HG03565 (cell line): ENCODE data around the gene BABAM1.
"Not testable (repeated sequence)": the region's sequence is repeated elsewhere in the genome, so short reads cannot be mapped to it uniquely, and the experiment has no call there.

Experiments used
- ATAC-seq: cut with Tn5 transposase; IDR thresholded peaks from one replicate; pipeline ENCODE4 v1.9.1; 2021; ENCODE audit warnings: mild to moderate bottlenecking, moderate library complexity; ENCODE audit not compliant: unreplicated experiment

The BABAM1 gene

GRCh38 chr19:17266589-17266974 is 661 bp upstream of the BABAM1 start:
- ATAC-seq: peak; percentile 21

DNA sequence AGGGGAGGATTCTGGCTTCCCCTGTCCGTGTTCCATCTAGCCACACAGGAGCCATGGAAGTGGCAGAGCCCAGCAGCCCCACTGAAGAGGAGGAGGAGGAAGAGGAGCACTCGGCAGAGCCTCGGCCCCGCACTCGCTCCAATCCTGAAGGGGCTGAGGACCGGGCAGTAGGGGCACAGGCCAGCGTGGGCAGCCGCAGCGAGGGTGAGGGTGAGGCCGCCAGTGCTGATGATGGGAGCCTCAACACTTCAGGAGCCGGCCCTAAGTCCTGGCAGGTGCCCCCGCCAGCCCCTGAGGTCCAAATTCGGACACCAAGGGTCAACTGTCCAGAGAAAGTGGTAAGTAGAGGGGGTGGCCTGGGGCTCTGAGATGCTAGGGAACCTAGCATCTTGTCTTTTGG is 1.5 kb downstream of the BABAM1 start:
- no peak for ATAC-seq

GRCh38 chr19:17274892-17275291 is 7.6 kb downstream of the BABAM1 start:
- not testable (repeated sequence) for ATAC-seq

- no peak for ATAC-seq
Measured at GRCh38 chr19:17275441-17276175, 8.4 kb downstream of the BABAM1 start.

DNA sequence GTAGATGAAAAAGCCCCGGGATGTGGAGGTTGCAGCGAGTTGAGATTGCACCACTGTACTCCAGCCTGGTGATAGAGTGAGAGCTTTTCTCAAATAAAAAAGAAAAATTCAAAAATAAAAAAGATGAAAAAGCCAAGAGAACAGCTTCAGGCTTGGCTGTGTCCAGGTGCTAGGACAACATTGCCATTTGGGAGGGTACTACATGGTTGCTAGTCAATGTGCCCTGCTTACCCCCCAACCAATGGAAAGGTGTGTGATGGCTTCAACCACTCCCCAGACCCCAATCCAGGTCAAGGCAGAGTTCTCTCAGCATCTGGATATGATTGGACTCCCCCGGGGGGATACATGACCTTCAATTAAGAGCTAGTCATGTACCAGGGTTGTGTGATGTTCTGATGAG is 12.2 kb downstream of the BABAM1 start:
- ATAC-seq: no peak

DNA sequence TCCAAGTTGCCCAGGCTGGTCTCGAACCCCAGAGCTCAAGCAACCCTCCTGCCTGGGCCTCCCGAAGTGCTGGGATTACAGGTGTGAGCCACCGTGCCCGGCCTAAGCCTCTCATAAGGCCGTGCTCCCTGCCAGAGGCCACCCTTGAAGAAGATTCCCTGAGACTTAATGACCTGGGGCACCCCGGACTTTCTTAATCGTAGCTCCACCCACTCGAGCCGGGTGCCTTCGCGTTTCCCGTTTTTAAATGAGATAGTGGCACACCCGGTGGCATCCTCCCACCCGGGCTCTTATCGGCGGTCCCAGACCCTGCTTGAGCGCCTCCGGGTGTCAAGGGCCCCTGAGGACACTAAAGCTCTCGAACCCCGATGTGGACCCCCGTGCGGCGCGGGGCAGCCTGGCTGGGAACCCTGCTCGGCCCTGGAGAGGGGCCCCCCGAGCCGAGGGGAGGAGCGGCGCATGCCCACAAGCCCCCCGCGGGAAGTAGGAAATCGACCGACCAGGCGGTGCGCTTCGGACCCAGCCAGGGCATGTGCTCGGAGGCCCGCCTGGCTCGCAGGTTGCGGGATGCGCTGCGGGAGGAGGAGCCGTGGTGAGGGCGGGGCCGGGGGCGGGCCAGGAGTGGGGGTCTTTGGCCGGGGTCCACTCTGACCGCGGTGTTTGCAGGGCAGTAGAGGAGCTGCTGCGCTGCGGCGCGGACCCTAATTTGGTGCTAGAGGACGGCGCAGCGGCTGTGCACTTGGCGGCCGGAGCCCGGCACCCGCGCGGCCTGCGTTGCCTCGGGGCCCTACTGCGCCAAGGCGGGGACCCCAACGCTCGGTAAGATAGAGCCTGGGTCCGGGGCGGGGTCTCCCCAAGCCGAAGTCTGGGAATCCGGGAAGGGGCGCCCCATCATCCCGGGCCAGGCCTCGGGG is 14.4 kb downstream of the BABAM1 start, which contains the start of gene ANKLE1:
Gene ANKLE1 (plus strand): TSS at position 511 of the 914 bp plus-strand sequence. CDS start 20 bp downstream, at position 531.
- no peak for ATAC-seq

- ATAC-seq: peak; percentile 71
Measured at GRCh38 chr19:17282488-17283125, 15.4 kb downstream of the BABAM1 start.

- ATAC-seq: no peak
Measured at GRCh38 chr19:17283504-17283996, 16.3 kb downstream of the BABAM1 start.

GRCh38 chr19:17285415-17286135 is 18.3 kb downstream of the BABAM1 start:
- ATAC-seq: no peak

DNA sequence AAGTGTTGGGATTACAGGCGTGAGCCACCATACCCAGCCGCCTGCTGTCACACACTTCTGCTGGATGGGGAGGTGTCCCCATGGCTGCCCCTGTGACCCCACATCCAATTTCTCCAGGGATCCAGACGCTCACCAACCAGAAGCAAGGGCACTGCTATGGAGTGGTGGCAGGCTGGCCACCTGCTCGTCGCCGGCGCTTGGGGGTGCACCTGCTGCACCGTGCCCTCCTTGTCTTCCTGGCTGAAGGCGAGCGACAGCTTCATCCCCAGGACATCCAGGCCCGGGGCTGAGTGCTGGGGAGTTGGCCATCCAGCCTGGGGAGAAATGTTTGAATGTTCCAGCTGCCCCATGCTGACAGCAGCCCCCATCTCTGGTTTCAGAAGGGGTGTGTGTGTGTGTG is 19.0 kb downstream of the BABAM1 start:
- no peak for ATAC-seq

DNA sequence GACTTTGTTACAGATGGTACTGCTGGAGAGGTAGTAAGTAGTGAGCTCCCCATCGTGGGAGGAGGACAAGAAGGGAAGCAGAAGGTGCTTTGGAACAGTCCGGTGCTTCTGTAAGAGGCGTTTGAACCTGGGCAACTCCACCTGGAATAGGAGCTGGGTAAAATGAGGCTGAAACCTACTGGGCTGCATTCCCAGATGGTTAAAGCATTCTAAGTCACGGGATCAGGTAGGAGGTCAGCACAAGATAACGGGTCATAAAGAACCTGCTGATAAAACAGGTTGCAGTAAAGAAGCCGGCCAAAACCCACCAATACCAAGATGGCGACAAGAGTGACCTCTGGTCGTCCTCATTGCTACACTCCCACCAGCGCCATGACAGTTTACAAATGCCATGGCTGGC is 19.5 kb downstream of the BABAM1 start:
- no peak for ATAC-seq

DNA sequence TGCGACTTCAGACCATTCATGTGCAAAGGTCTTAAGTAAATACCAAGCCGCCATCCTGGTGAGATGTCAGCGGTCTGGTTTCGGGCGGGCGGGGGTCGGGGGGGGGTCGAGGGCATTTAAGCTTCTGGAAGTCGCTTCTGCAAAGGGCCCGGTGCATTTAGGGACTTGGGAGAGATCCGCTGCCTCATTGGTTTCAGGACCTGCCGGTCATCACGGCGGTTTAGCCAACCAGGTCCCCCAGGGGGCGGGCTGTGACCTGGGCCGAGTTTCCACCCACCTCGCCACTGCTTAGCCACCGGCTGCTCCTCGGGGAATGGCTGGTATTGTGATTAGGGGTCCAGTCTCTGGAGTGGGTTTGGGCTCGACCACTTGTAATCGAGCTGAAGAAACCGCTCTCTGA is 22.2 kb downstream of the BABAM1 start:
- no peak for ATAC-seq

DNA sequence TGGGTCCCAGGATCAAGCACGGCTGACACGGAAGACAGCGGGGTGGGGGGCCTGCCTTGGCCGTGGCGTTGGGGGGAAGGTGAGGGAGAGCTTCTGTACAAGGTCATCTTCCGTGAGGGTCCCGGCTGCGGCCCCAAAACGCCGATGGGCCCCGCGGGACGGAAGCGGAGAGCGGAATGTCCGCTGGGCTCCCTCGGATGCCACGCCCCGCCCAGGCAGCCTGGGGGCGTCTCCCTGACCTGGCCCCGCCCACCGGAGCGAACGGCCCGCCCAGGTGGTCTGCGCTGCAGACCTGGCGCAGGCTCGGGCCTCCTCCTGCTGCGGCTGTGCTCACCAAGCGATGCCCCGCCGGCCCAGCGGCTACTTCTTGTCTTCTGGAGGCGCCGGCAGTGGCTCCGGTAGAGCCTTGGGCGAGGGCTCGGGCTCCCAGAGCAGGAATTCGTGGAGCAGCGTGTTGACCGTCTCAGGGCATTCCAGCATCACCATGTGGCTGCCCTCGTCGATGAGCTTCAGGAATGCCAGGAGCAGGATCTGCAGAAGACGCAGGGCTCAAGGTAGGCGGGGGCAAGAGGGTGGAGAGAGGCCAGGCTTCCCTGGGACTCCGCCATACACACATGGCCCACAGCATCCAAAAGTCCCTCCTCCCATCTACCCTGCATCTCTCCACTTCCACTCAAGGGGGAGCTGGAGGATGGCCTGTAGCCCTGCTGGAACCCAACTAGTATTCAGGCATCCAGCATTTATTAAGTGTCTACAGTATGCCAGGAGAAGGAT is 25.2 kb downstream of the BABAM1 start:
- no peak for ATAC-seq

GRCh38 chr19:17293605-17294004 is 26.4 kb downstream of the BABAM1 start:
- ATAC-seq: no peak

- no peak for ATAC-seq
Measured at GRCh38 chr19:17294051-17294891, 27.0 kb downstream of the BABAM1 start.

DNA sequence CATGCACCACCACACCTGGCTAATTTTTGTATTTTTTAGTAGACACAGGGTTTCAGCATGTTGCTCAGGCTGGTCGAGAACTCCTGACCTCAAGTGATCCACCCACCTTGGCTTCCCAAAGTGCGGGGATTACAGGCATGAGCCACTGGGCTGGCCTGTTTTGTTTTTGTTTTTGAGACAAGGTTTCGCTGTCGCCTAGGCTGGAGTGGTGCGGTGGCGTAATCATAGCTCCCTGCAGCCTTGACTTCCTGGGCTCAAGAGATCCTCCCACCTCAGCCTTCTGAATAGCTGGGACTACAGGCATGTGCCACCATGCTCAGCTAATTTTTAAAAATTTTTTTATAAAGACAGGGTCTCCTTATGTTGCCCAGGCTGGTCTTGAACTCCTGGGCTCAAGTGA is 28.3 kb downstream of the BABAM1 start:
- not testable (repeated sequence) for ATAC-seq

DNA sequence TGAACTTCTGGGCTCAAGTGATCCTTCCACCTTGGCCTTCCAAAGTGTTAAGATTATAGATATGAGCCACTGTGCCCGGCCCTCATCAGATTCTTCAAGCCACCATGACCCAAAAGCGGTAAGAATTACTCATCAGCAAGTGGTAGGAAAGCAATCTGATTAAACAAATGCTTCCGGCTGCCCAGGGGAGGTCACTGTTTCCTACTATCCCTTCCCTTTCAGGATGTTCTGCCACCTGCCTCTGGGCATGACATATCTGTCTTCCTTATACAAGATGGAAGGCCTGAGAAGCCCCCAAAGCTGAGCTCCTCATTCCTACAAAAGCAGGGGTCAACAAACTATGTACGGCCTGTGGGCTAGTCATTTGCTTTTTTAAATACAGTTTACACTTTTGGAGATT is 29.0 kb downstream of the BABAM1 start:
- ATAC-seq: no peak

DNA sequence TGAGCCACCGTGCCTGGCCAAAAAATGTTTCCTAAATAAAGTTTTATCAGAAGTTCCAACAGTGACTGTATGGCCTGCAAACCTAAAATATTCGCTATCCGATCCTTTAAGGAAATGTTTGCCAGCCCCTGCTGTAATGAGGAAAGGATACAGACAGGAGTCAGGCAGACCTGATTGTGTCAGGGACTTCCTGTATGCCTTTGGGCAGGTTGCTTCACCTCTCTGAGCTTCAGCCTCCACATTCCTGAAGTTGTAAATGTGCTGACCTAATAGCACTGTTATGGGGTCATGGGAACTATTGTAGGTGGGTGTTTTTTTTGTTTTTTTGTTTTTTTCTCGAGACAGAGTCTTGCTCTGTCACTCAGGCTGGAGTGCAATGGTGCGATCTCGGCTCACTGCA is 29.7 kb downstream of the BABAM1 start:
- no peak for ATAC-seq

DNA sequence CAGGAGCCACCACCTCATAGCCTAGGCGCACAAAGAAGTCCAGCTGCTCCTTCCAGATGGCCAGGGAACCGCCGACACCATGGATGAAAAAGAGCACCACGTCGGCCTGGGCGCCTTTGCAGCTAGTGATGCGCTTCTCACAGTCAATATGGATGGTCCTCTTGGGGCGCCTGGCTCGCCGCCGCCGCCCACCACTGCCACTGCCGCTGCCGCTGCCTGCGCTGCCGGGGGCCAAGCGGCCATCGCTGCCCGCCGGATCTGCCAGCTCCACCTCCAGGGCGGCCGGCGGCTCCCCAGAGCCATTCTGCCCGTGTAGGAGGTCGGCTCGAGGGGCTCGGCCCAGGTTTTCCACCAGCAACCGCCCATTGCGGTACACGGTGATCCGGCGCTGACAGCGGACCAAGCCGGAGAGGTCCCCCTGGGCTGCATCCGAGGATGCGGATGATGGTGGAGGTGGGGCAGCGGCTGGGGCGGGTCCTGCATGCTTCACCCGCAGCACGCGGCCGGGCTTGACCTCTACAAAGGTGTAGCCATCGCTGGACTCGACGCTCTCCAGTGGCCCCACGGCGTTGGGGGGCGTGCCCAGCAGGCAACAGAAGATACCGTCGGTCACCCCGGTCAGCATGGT is 33.9 kb downstream of the BABAM1 start:
- ATAC-seq: no peak
